SK-N-SH treated with all-trans-retinoic acid at 6 μM for 48 hours (cell line): ENCODE data around the gene SERPINA3.

ENCODE experiments used
- ATAC-seq: fragments of 200-7000 bp; cut with Tn5 transposase; 3 replicates; pipeline ENCODE4 v1.9.1; 2020; ENCODE audit warnings: mild to moderate bottlenecking, moderate library complexity
- BACH2 ChIP-seq: fragments of 250-450 bp; sonication (Bioruptor Pico); IDR thresholded peaks from 2 replicates; pipeline ENCODE4 v1.9.0; 2021; ENCODE audit warnings: mild to moderate bottlenecking, borderline replicate concordance
- CSDC2 ChIP-seq: fragments of 250-450 bp; sonication (Bioruptor Pico); IDR thresholded peaks from 2 replicates; pipeline ENCODE4 v1.5.0; 2020; ENCODE audit warnings: mild to moderate bottlenecking, moderate library complexity
- ESRRG ChIP-seq: fragments of 250-450 bp; sonication (Bioruptor Pico); IDR thresholded peaks from 2 replicates; pipeline ENCODE4 v1.6.1; 2021; ENCODE audit warnings: mild to moderate bottlenecking
- GLIS3 ChIP-seq: fragments of 250-450 bp; sonication (Bioruptor Pico); IDR thresholded peaks from 2 replicates; pipeline ENCODE4 v1.5.0; 2020; ENCODE audit warnings: mild to moderate bottlenecking, moderate library complexity
- ISL1 ChIP-seq: fragments of 250-450 bp; sonication (Bioruptor Pico); IDR thresholded peaks from 2 replicates; pipeline ENCODE4 v2.1.2; 2022; ENCODE audit warnings: mild to moderate bottlenecking, moderate library complexity
- OSR1 ChIP-seq: fragments of 250-450 bp; sonication (Bioruptor Pico); IDR thresholded peaks from 2 replicates; pipeline ENCODE4 v1.8.0; 2022; ENCODE audit warnings: moderate library complexity, mild to moderate bottlenecking, inconsistent platforms
- PPARA ChIP-seq: fragments of 250-450 bp; sonication (Bioruptor Pico); IDR thresholded peaks from 2 replicates; pipeline ENCODE4 v1.5.0; 2020; ENCODE audit warnings: mild to moderate bottlenecking, borderline replicate concordance
- RARB ChIP-seq: fragments of 250-450 bp; sonication (Bioruptor Pico); IDR thresholded peaks from 2 replicates; pipeline ENCODE4 v1.8.0; 2021; ENCODE audit warnings: mild to moderate bottlenecking, moderate library complexity
- SNAI2 ChIP-seq: fragments of 250-450 bp; sonication (Bioruptor Pico); IDR thresholded peaks from 2 replicates; pipeline ENCODE4 v1.5.0; 2020; ENCODE audit warnings: mild to moderate bottlenecking, moderate library complexity
- TCF4 ChIP-seq: fragments of 250-450 bp; sonication (Bioruptor Pico); IDR thresholded peaks from 2 replicates; pipeline ENCODE4 v1.8.0; 2021; ENCODE audit warnings: mild to moderate bottlenecking, moderate library complexity, borderline replicate concordance
- TOX ChIP-seq: fragments of 250-450 bp; sonication (Bioruptor Pico); IDR thresholded peaks from 2 replicates; pipeline ENCODE4 v1.8.0; 2021; ENCODE audit warnings: mild to moderate bottlenecking, moderate library complexity, borderline replicate concordance
- ZC3H10 ChIP-seq: fragments of 250-450 bp; sonication (Bioruptor Pico); IDR thresholded peaks from 2 replicates; pipeline ENCODE4 v1.5.1; 2021; ENCODE audit warnings: mild to moderate bottlenecking, moderate library complexity
- ZFP30 ChIP-seq: fragments of 450-650 bp; formaldehyde crosslinking; IDR thresholded peaks from 2 replicates; pipeline ENCODE4 v1.5.0; 2022; ENCODE audit warnings: mild to moderate bottlenecking, moderate library complexity
- ZNF565 ChIP-seq: fragments of 450-650 bp; formaldehyde crosslinking; conservative IDR thresholded peaks from 2 replicates; pipeline ENCODE4 v1.5.0; 2020; ENCODE audit warnings: low read depth, mild to moderate bottlenecking, moderate library complexity
- ZNF70 ChIP-seq: fragments of 450-650 bp; formaldehyde crosslinking; IDR thresholded peaks from 2 replicates; pipeline ENCODE4 v1.5.0; 2020; ENCODE audit warnings: mild to moderate bottlenecking, moderate library complexity
- ZNF8 ChIP-seq: fragments of 450-650 bp; formaldehyde crosslinking; IDR thresholded peaks from 2 replicates; pipeline ENCODE4 v1.5.0; 2020; ENCODE audit warnings: mild to moderate bottlenecking, moderate library complexity
- TF ChIP-seq, protein P1 (sequence below): fragments of 250-450 bp; sonication (Bioruptor Pico); IDR thresholded peaks from 2 replicates; pipeline ENCODE4 v1.5.1; 2021; ENCODE audit warnings: mild to moderate bottlenecking, moderate library complexity
- TF ChIP-seq, protein P2 (sequence below): fragments of 250-450 bp; sonication (Bioruptor Pico); IDR thresholded peaks from 2 replicates; pipeline ENCODE4 v1.5.0; 2020; ENCODE audit warnings: mild to moderate bottlenecking, moderate library complexity
- TF ChIP-seq, protein P3 (sequence below): fragments of 250-450 bp; sonication (Bioruptor Pico); IDR thresholded peaks from 2 replicates; pipeline ENCODE4 v1.8.0; 2021; ENCODE audit warnings: low read depth, mild to moderate bottlenecking, moderate library complexity, borderline replicate concordance
- TF ChIP-seq, protein P4 (sequence below): fragments of 250-450 bp; sonication (Bioruptor Pico); IDR thresholded peaks from 2 replicates; pipeline ENCODE4 v1.5.1; 2020; ENCODE audit warnings: low read depth, mild to moderate bottlenecking, moderate library complexity
- TF ChIP-seq, protein P5 (sequence below): fragments of 250-450 bp; sonication (Bioruptor Pico); IDR thresholded peaks from 2 replicates; pipeline ENCODE4 v1.8.0; 2020; ENCODE audit warnings: mild to moderate bottlenecking, moderate library complexity, borderline replicate concordance

SERPINA3 gene

DNA sequence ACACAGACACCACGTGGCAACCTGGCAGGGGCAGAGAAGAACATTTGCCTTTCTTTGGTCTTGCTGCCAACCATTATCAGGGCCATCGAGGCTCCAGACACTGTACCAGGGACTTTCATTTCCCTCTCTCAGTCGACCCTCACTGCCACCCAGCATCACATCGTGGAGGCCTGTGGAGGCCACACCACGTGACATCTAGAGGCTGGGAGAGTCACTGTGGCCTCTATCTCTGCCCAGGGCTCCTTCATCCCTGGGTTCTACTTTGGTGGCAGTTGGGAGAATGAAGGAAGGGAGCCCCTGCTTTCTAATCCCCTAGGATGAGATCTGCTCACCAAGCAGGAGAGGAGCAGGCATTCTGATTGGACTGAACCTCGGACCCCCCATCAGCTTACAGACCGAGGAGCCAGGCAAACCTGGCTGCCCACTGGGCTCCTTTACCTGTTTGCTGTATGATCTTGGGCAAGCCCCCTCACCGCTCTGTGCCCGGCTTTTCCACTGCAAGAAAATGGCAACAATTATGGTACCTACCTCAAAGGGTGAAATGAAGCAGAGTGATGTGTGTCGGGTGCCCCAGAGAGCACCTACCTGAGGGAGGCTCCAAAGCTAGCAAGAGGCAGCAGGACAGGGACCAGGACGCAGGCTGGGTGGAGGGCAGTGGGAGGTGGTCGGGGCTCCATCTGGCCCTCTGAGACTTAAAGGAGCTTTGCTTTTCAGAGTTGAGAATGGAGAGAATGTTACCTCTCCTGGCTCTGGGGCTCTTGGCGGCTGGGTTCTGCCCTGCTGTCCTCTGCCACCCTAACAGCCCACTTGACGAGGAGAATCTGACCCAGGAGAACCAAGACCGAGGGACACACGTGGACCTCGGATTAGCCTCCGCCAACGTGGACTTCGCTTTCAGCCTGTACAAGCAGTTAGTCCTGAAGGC is 1.8 kb downstream of the SERPINA3 start:
- TF ChIP-seq TOX (CRISPR knock-in tag): no peak
- TF ChIP-seq, protein P1, sequence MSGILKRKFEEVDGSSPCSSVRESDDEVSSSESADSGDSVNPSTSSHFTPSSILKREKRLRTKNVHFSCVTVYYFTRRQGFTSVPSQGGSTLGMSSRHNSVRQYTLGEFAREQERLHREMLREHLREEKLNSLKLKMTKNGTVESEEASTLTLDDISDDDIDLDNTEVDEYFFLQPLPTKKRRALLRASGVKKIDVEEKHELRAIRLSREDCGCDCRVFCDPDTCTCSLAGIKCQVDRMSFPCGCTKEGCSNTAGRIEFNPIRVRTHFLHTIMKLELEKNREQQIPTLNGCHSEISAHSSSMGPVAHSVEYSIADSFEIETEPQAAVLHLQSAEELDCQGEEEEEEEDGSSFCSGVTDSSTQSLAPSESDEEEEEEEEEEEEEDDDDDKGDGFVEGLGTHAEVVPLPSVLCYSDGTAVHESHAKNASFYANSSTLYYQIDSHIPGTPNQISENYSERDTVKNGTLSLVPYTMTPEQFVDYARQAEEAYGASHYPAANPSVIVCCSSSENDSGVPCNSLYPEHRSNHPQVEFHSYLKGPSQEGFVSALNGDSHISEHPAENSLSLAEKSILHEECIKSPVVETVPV (CRISPR knock-in tag): no peak
- TF ChIP-seq PPARA (CRISPR knock-in tag): no peak
- no peak for TF ChIP-seq ZNF70
- TF ChIP-seq, protein P2, sequence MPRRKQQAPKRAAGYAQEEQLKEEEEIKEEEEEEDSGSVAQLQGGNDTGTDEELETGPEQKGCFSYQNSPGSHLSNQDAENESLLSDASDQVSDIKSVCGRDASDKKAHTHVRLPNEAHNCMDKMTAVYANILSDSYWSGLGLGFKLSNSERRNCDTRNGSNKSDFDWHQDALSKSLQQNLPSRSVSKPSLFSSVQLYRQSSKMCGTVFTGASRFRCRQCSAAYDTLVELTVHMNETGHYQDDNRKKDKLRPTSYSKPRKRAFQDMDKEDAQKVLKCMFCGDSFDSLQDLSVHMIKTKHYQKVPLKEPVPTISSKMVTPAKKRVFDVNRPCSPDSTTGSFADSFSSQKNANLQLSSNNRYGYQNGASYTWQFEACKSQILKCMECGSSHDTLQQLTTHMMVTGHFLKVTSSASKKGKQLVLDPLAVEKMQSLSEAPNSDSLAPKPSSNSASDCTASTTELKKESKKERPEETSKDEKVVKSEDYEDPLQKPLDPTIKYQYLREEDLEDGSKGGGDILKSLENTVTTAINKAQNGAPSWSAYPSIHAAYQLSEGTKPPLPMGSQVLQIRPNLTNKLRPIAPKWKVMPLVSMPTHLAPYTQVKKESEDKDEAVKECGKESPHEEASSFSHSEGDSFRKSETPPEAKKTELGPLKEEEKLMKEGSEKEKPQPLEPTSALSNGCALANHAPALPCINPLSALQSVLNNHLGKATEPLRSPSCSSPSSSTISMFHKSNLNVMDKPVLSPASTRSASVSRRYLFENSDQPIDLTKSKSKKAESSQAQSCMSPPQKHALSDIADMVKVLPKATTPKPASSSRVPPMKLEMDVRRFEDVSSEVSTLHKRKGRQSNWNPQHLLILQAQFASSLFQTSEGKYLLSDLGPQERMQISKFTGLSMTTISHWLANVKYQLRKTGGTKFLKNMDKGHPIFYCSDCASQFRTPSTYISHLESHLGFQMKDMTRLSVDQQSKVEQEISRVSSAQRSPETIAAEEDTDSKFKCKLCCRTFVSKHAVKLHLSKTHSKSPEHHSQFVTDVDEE: no peak
- no peak for TF ChIP-seq SNAI2
- TF ChIP-seq, protein P3, sequence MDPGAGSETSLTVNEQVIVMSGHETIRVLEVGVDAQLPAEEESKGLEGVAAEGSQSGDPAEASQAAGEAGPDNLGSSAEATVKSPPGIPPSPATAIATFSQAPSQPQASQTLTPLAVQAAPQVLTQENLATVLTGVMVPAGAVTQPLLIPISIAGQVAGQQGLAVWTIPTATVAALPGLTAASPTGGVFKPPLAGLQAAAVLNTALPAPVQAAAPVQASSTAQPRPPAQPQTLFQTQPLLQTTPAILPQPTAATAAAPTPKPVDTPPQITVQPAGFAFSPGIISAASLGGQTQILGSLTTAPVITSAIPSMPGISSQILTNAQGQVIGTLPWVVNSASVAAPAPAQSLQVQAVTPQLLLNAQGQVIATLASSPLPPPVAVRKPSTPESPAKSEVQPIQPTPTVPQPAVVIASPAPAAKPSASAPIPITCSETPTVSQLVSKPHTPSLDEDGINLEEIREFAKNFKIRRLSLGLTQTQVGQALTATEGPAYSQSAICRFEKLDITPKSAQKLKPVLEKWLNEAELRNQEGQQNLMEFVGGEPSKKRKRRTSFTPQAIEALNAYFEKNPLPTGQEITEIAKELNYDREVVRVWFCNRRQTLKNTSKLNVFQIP: no peak
- TF ChIP-seq CSDC2 (CRISPR knock-in tag): no peak
- TF ChIP-seq, protein P4, sequence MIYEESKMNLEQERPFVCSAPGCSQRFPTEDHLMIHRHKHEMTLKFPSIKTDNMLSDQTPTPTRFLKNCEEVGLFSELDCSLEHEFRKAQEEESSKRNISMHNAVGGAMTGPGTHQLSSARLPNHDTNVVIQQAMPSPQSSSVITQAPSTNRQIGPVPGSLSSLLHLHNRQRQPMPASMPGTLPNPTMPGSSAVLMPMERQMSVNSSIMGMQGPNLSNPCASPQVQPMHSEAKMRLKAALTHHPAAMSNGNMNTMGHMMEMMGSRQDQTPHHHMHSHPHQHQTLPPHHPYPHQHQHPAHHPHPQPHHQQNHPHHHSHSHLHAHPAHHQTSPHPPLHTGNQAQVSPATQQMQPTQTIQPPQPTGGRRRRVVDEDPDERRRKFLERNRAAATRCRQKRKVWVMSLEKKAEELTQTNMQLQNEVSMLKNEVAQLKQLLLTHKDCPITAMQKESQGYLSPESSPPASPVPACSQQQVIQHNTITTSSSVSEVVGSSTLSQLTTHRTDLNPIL (CRISPR knock-in tag): no peak
- no peak for TF ChIP-seq ISL1 (CRISPR knock-in tag)
- TF ChIP-seq ZNF565 (CRISPR knock-in tag): no peak
- no peak for TF ChIP-seq ZFP30 (CRISPR knock-in tag)
- TF ChIP-seq TCF4 (CRISPR knock-in tag): no peak
- no peak for TF ChIP-seq OSR1 (CRISPR knock-in tag)
- no peak for TF ChIP-seq RARB (CRISPR knock-in tag)
- TF ChIP-seq ZNF8 (CRISPR knock-in tag): no peak
- no peak for TF ChIP-seq ZC3H10 (CRISPR knock-in tag)
- no peak for TF ChIP-seq ESRRG (CRISPR knock-in tag)
- ATAC-seq: no peak

DNA sequence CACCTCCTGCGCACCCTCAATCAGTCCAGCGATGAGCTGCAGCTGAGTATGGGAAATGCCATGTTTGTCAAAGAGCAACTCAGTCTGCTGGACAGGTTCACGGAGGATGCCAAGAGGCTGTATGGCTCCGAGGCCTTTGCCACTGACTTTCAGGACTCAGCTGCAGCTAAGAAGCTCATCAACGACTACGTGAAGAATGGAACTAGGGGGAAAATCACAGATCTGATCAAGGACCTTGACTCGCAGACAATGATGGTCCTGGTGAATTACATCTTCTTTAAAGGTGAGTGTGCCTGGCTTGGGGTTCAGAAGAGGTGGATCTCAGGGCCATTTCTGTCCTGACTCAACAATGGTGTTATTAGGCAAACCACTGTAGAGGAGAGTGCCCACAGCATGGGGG is 2.6 kb downstream of the SERPINA3 start:
- TF ChIP-seq, protein P5, sequence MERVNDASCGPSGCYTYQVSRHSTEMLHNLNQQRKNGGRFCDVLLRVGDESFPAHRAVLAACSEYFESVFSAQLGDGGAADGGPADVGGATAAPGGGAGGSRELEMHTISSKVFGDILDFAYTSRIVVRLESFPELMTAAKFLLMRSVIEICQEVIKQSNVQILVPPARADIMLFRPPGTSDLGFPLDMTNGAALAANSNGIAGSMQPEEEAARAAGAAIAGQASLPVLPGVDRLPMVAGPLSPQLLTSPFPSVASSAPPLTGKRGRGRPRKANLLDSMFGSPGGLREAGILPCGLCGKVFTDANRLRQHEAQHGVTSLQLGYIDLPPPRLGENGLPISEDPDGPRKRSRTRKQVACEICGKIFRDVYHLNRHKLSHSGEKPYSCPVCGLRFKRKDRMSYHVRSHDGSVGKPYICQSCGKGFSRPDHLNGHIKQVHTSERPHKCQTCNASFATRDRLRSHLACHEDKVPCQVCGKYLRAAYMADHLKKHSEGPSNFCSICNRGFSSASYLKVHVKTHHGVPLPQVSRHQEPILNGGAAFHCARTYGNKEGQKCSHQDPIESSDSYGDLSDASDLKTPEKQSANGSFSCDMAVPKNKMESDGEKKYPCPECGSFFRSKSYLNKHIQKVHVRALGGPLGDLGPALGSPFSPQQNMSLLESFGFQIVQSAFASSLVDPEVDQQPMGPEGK (CRISPR knock-in tag): no peak
- TF ChIP-seq TCF4 (CRISPR knock-in tag) (no peak), BACH2 (CRISPR knock-in tag) (no peak), ISL1 (CRISPR knock-in tag) (no peak), ZNF8 (CRISPR knock-in tag) (no peak), GLIS3 (CRISPR knock-in tag) (no peak), CSDC2 (CRISPR knock-in tag) (no peak), SNAI2 (no peak), TOX (CRISPR knock-in tag) (no peak)
- TF ChIP-seq, protein P1 (CRISPR knock-in tag): no peak
- TF ChIP-seq, protein P2: no peak
- no peak for ATAC-seq
